Upper lobe of left lung (tissue), 6 donors: ENCODE measurements around the gene CENPX. TPM values are rescaled to one million over a fixed set of nuclear protein-coding genes. Genes with fewer than 3 reads are reported as not detected.

ENCODE experiments used
- ATAC-seq, 2 donors: fragments of 200-7000 bp; cut with Tn5 transposase; one replicate each; pipeline ENCODE4 v1.9.1; 2022; ENCODE audit warnings: mild to moderate bottlenecking in 2 of 2, moderate library complexity in 2 of 2; ENCODE audit not compliant: low FRiP score in 2 of 2
- DNase-seq, 2 donors: peaks; one replicate each; pipeline ENCODE4 v3.0.0-alpha.2; 2019 to 2020
- H3K27ac ChIP-seq, 4 donors: fragments of 200-600 bp; sonication (generic); one replicate each; pipeline ENCODE4 v1.5.1; 2016 to 2019
- H3K27me3 ChIP-seq, 4 donors: fragments of 200-600 bp; sonication (generic); one replicate each; pipeline ENCODE4 v1.5.1; 2017 to 2019
- H3K36me3 ChIP-seq, 4 donors: fragments of 200-600 bp; sonication (generic); one replicate each; pipeline ENCODE4 v1.5.1; 2016 to 2019
- H3K4me1 ChIP-seq, 4 donors: fragments of 200-600 bp; sonication (generic); one replicate each; pipeline ENCODE4 v1.5.1; 2018 to 2019
- H3K4me3 ChIP-seq, 4 donors: fragments of 200-600 bp; sonication (generic); one replicate each; pipeline ENCODE4 v1.5.1; 2017 to 2019; ENCODE audit warnings: mild to moderate bottlenecking in 2 of 4, moderate library complexity in 1 of 4
- H3K9me3 ChIP-seq, 4 donors: fragments of 200-600 bp; sonication (generic); one replicate each; pipeline ENCODE4 v1.5.1; 2018 to 2019
- CTCF ChIP-seq, 6 experiments: fragments of 450-650 bp in 4 of 6; fragments of 200-600 bp in 2 of 6; sonication (generic) in 2 of 6; IDR thresholded peaks; one replicate each; pipeline ENCODE4 v1.5.1; 2016 to 2019; ENCODE audit warnings: antibody characterized with exemption in 6 of 6
- EP300 ChIP-seq, 4 donors: sonication (generic); formaldehyde crosslinking; IDR thresholded peaks; one replicate each; pipeline ENCODE4 v1.5.1; 2017; ENCODE audit warnings: antibody characterized with exemption in 4 of 4, control low read depth in 2 of 4
- POLR2A ChIP-seq, 4 donors: fragments of 450-650 bp; IDR thresholded peaks; one replicate each; pipeline ENCODE4 v1.5.1; 2016 to 2017; ENCODE audit warnings: antibody characterized with exemption in 4 of 4, mild to moderate bottlenecking in 2 of 4
- POLR2AphosphoS5 ChIP-seq, 2 donors: sonication (generic); formaldehyde crosslinking; IDR thresholded peaks; one replicate each; pipeline ENCODE4 v1.5.1; 2017; ENCODE audit warnings: antibody characterized with exemption in 2 of 2
- WGBS, 2 donors: methylation state at CpG; one replicate each; pipeline ENCODE4 v1.1.5; 2017 to 2018; 5-methylcytosine and 5-hydroxymethylcytosine counted together
- total RNA-seq, 6 donors: library from RNA; depleted of rRNA in 4 of 6; stranded (reverse); fragments of >200 nt in 4 of 6; gene quantifications; one replicate each; pipeline versions ENCODE4 v1.1.0 to v1.2.1, GENCODE V29; 2016 to 2021
- donor health status: DM: no; HTN: no; CAD: no; lungs with moderate emphysema.
- donor health status: DM: no; HTN: yes; CAD: no; lungs with severe emphysema.

CENPX gene
- 10 to 100 TPM; 24.1 to 60.5 (median 47.8) TPM for total RNA-seq

GRCh38 chr17:82022310-82022980 is at the start of gene CENPX:
TSS of gene CENPX (minus strand) at chr17:82022878. CDS start at chr17:82022861, 17 bp downstream.
- Histone ChIP-seq H3K36me3 (peaks cover 0 to 18% (median under 1%) of the 10 kb centered on the region in 4 donors), H3K9me3 (no peaks in the 10 kb centered on the region), H3K27ac (peak within 1 kb of the TSS; percentile 73 to 91 (median 80)), H3K4me3 (peak within 1 kb of the TSS; percentile 90 to 99 (median 97)), H3K4me1 (peaks cover 21 to 49% (median 39%) of the 10 kb centered on the region in 4 donors), H3K27me3 (no peaks in the 10 kb centered on the region)
- DNase-seq (no peak), ATAC-seq (no peak)
- 0% methylated on average over 4 to 49 of the region's 64 CpGs for WGBS, 2 donors
- TF ChIP-seq CTCF (IDR thresholded peaks at IDR 0.05), result peak in 1 of 6 experiments; percentile 16
- TF ChIP-seq EP300 (IDR thresholded peaks at IDR 0.05), result no peak
- TF ChIP-seq POLR2A (IDR thresholded peaks at IDR 0.05), result peak in 2 of 4 donors; percentile 41 to 72
- peak in 1 of 2 donors; percentile 18 for TF ChIP-seq POLR2AphosphoS5 (IDR thresholded peaks at IDR 0.05)

- ATAC-seq, result no peak
These were observed 47.9 kb upstream of the CENPX start for GRCh38 chr17:82070611-82071010.

GRCh38 chr17:82065638-82066303 is 43.1 kb upstream of the CENPX start, which contains the start of gene DUS1L:
TSS of gene DUS1L (minus strand) at chr17:82065804. CDS start at chr17:82065059, 745 bp downstream.
- H3K27me3 ChIP-seq, result no peaks in the 10 kb centered on the region
- peak; percentile 73 to 93 for ATAC-seq
- H3K9me3 ChIP-seq, result no peaks in the 10 kb centered on the region
- peak within 1 kb of the TSS; percentile 81 to 92 (median 86) for H3K27ac ChIP-seq
- peaks cover 7 to 35% (median 27%) of the 10 kb centered on the region in 4 donors for H3K36me3 ChIP-seq
- 28 to 62% methylated on average over 16 to 34 of the region's 88 CpGs for WGBS, 2 donors
- TF ChIP-seq POLR2A (IDR thresholded peaks at IDR 0.05) (peak in 1 of 4 donors; percentile 58), CTCF (IDR thresholded peaks at IDR 0.05) (peak in 2 of 6 experiments; percentile 6 to 27), POLR2AphosphoS5 (IDR thresholded peaks at IDR 0.05) (peak; percentile 64 to 71), EP300 (IDR thresholded peaks at IDR 0.05) (no peak)
- H3K4me1 ChIP-seq, result peaks cover 22 to 34% (median 22%) of the 10 kb centered on the region in 4 donors
- H3K4me3 ChIP-seq, result peak within 1 kb of the TSS; percentile 63 to 99 (median 77)
- peak in 1 of 2 donors; percentile 96 for DNase-seq

More at GRCh38 chr17:82070611-82071010, 47.9 kb upstream of the CENPX start:
- Histone ChIP-seq H3K4me1 (peaks cover 7 to 11% (median 8%) of the 10 kb centered on the region in 4 donors), H3K27me3 (no peaks in the 10 kb centered on the region), H3K9me3 (no peaks in the 10 kb centered on the region), H3K36me3 (no peaks in the 10 kb centered on the region), H3K4me3 (no peak overlapping the region), H3K27ac (no peak overlapping the region)
- TF ChIP-seq POLR2A (IDR thresholded peaks at IDR 0.05) (no peak), EP300 (IDR thresholded peaks at IDR 0.05) (no peak), POLR2AphosphoS5 (IDR thresholded peaks at IDR 0.05) (no peak), CTCF (IDR thresholded peaks at IDR 0.05) (no peak)
- DNase-seq, result no peak

- WGBS, 2 donors, result 3 to 6% methylated on average over 12 to 20 of the region's 47 CpGs
- Histone ChIP-seq H3K4me1 (peaks cover 22 to 34% (median 22%) of the 10 kb centered on the region in 4 donors), H3K9me3 (no peaks in the 10 kb centered on the region), H3K36me3 (peaks cover 7 to 41% (median 32%) of the 10 kb centered on the region in 4 donors), H3K27ac (peak overlapping the region; percentile 70 to 92 (median 80)), H3K27me3 (no peaks in the 10 kb centered on the region), H3K4me3 (peak overlapping the region; percentile 63 to 99 (median 77))
- TF ChIP-seq POLR2AphosphoS5 (IDR thresholded peaks at IDR 0.05), result no peak
- no peak for TF ChIP-seq CTCF (IDR thresholded peaks at IDR 0.05)
- no peak for TF ChIP-seq POLR2A (IDR thresholded peaks at IDR 0.05)
- TF ChIP-seq EP300 (IDR thresholded peaks at IDR 0.05), result no peak
- no peak for DNase-seq
- ATAC-seq, result peak in 1 of 2 donors; percentile 36
These were observed 42.5 kb upstream of the CENPX start for GRCh38 chr17:82065193-82065637.
